GM19467 (cell line): Measurements from ENCODE around the gene FECH.
"Not testable (repeated sequence)": the region's sequence is repeated elsewhere in the genome, so short reads cannot be mapped to it uniquely, and the experiment has no call there.

Source experiments
- ATAC-seq: cut with Tn5 transposase; IDR thresholded peaks from one replicate; pipeline ENCODE4 v1.9.1; 2021; ENCODE audit warnings: mild to moderate bottlenecking, moderate library complexity; ENCODE audit not compliant: unreplicated experiment

FECH gene

GRCh38 chr18:57586251-57587049 lies at the start of gene FECH:
Gene FECH (minus strand): TSS chr18:57586702. CDS start chr18:57586620, 82 bp downstream.
- peak; percentile 93 for ATAC-seq

GRCh38 chr18:57635003-57635822 lies 48.7 kb upstream of the FECH start:
- ATAC-seq = no peak

DNA sequence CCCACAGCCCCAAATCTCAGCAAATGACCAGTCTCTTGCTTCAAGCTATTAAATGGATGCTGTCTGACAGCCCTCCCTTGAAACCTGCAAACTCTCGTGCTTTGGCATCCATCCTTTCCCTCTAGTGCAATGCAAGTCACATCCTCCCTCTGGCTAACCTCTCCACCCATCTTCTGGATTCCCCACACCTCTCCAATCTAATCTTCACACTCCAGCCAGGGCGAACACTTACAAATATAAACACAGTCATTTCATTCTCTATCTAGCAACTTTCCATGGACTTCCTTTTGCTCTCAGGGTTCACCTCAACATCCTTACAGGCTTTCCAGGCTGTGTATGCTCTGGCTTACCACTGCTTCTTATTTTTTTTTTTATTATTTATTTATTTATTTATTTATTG lies 45.2 kb upstream of the FECH start:
- ATAC-seq = no peak

DNA sequence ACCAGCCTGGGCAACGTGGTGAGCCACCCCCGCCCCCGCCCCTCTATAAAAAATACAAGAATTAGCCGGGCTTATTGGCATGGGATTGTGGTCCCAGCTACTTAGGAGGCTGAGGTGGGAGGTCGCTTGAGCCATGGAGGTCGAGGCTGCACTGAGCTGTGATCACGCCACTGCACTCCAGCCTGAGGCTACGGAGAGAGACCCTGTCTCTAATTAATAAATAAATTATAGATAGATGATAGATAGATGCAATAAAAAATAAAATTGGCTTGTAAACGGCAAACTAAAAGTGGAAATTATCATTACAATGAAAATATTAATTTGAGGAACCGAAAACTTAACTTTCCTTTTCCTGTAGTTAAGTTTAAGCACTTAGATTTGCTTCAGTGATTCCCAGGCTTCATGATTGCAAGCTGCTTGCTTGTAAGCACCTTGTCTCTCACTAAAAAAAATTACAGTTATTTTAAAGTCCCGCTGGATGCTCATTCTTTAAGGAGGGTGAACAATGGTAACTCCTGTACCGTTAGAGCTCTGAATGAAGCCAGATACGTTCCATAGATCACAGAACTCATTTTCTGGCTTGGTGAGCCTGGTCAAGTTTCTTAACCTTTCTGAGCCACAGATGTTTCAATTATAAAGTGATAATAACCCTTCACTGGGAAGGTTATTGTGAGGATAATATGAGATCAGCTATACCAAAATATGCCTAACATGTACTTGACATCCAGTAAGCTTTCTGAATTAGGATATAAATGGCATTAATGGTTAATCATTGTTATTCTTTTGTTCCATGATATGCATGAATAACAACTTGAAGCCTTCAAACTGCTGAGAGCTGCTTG lies 44.5 kb upstream of the FECH start:
- ATAC-seq = peak; percentile 9

DNA sequence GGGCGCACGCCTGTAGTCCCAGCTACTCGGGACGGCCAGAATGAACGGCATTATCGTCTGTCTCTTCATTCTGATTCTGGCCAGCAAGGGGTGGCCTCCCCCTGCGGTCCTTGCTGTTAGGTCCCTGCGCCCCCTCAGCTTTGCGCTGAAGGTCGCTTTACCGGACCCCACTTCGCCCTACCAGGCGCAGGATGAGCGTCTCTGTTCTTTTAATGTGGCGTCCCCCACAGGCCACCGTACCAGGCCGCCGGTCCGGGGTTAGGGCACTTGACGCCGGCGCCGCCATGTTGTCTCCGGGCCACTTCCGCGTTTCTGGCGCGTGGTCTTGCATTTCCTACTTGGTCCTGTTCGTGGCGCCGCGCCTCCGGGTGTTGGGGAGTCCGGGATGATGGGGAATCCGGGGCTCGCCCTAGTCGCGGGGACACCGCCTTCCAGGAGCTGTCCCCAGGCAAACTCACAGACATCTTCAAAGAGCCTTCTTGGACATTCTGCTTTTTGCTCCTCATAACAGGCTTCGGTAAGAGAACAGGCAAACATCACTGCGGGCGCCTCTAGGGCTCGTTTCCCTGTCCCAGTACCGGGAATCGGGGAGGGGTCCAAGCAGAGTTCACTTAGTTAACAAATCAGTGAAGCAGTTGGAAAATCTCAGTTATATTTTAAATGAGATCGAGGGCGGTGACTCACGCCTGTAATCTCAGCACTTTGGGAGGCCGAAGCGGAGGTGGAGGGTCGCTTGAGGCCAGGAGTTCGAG lies 43.7 kb upstream of the FECH start:
- ATAC-seq = peak; percentile 91

GRCh38 chr18:57629422-57629821 lies 42.9 kb upstream of the FECH start:
- no peak for ATAC-seq

DNA sequence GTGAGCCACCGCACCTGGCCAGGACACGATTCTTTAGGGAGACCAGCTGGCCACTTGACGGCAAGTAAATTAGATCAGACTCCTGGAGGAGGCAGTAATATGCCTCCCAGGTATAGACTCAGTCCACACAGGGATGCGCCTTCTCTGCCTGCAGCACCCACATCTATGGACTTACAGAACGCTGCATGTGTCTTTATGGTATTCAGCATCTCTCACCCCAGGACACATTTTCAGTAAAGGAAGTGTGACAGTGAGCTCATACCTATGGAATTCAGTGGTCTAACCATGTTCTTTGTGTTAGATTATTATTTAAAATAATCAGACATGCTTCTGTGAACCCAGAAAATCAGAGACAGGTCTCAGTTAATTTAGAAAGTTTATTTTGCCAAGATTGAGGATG lies 41.0 kb upstream of the FECH start:
- no peak for ATAC-seq

DNA sequence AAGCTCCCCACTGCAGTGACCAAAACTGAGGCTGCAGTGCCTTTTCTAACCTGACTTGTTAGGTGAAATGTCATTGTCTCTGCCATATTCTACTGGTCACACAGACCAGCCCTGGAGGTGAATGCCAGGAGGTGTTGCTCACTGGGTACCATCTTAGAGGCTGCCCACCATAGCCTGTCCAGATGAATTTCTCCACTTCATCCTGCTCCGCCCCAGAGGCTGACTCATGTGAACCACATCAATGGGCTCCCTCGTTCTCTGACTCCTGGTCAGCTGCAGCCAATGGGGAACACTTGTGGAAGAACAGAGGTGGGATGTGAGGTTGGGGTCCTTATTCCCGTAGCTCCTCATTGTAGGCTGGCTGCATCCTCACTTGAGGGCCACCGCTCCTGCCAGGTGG lies 38.5 kb upstream of the FECH start:
- no peak for ATAC-seq

DNA sequence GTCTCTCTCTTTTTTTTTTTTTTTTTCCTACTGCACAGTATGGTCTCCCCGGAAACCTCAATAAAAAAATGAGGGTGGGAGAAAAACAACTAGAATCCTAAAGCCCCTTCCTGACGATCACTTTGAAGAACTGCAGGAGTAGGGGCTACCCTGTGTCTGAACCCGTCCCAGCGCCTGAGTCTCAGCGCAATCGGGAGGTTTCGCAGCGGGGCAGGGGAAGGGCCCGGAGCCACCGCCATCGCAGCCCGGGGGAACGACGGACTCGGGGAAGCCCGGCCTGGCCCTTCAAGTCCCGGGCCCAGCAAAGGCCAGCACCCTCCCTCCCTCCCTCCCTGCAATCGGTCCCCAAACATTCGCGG lies 34.7 kb upstream of the FECH start:
- peak; percentile 13 for ATAC-seq

- ATAC-seq = no peak
Measured at GRCh38 chr18:57619876-57620275, 33.4 kb upstream of the FECH start.

DNA sequence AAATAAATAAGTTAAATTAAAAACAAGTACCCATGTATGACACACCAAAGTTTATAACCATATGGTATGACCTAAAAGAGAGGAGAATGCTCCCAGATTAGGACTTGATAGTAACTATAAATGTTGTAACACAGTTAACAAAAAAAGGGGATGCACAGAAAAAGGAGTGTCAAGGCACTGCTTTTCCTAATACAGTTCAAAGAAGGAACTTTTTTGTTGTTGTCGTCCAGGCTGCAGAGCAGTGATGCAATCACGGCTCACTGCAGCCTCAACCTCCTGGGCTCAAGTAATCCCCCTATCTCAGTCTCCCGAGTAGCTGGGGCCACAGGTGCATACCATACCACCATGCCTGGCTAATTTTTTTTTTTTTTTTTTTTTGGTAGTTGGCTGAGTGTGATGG lies 32.4 kb upstream of the FECH start:
- no peak for ATAC-seq

DNA sequence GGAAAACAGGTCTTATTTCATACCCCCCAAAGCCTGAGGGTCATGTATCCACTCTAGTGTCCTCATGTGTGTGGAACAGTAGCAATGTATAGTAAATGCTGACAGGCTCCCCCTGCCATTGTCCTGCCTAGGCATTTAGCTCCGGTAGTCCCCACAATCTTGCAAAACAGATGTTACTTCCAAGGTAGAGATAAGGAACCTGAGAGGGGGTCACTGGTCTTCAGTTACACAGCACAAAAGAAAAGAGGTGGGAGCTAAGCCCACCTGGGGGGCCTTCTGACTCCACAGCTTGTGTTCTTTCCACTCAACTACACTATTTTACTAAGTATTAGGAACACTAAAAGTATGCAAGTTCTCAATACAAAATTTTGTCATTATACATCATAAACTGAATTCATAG lies 17.4 kb upstream of the FECH start:
- no peak for ATAC-seq

GRCh38 chr18:57595347-57595746 lies 8.8 kb upstream of the FECH start:
- no peak for ATAC-seq

DNA sequence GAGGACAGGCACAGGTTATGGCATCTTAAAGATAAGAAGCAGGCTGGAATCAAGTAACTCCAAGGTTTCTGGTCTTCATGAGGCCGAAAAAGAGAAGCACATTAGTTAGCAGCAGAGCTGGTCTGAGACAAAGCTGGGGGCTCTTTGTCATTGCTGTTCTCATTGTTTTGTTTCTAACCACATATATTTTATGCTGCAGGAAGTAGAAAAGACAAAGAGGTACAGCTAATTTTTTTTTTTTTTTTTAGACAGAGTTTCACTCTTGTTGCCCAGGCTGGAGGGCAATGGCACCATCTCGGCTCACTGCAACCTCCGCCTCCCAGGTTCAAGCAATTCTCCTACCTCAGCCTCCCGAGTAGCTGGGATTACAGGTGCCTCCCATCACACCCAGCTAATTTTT lies 6.2 kb upstream of the FECH start:
- not testable (repeated sequence) for ATAC-seq

GRCh38 chr18:57589161-57589560 lies 2.7 kb upstream of the FECH start:
- ATAC-seq = no peak

- no peak for ATAC-seq
Measured at GRCh38 chr18:57587098-57587661, 678 bp upstream of the FECH start.

DNA sequence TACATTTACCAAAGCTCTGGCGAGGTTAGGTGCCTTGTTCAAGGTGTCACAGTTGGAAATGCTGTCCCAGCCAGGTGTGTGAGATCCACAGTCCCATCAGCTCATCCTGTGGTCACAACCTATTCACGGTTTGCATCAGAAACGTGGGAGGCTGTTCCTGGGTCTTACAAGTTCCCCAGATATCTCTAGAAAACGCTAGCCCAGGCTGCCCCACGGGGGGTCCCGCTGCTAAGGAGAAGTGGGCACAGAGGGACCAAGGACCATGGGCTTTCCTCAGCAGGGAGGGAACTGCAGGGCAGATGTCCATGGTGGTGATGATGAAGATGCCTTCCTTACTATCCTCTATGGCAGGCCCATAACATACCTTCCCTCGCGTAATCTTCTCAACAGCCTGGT lies 649 bp downstream of the FECH start:
- ATAC-seq = no peak

DNA sequence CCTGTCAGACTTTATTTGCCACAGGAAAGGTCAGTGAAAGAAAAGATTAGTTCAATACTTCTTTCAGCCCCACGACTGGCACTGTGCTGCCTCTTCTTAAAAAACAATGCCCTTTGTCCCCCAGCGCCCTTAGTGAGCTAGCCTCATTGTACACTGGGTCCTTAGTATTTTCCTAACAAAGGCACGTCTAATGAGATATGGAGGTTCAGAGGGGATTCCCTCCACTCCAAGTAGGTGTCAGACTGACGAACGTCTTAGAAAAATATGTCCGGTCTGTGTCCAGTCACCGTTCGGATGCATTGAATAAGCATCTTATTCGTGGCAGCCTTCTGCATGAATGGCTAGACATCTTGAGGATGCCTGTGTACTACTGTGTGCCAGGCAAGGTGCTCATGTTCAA lies 1.1 kb downstream of the FECH start:
- ATAC-seq = no peak

GRCh38 chr18:57584444-57584843 lies 2.1 kb downstream of the FECH start:
- no peak for ATAC-seq

DNA sequence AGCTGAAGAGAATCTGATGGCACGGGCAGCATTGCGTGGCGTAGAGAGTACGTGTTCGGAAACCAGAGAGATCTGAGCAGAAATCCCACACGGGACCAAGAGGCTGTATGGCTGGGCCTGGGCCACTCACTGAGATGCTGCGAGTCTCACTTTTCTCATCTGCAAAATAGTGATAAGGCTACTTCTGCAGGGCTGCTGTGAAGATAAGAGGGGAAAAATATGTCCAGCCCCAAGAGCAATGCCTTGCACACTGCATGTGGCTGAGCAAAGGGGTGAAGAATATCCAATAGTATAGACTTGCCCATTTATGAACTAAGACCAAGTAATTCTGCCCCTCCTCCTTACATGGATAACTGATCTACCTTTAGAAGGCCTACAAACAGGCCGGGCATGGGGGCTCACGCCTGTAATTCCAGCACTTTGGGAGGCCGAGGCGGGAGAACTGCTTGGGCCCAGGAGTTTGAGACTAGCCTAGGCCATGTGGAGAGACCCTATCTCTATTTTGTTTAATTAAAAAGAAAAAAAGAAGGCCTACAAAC lies 3.1 kb downstream of the FECH start:
- no peak for ATAC-seq
